Astrocyte of the spinal cord (primary cell): ENCODE results near the gene HDLBP.

Source experiments
- DNase-seq: peaks from one replicate; pipeline ENCODE4 v3.0.0; 2011; ENCODE audit warnings: low read depth, low spot score
- H3K4me3 ChIP-seq: 2 replicates; pipeline ENCODE4 v1.5.1; 2011; ENCODE audit warnings: low read depth, mild to moderate bottlenecking, low read length, moderate library complexity
- CTCF ChIP-seq: IDR thresholded peaks from 2 replicates; pipeline ENCODE4 v1.5.1; 2012; ENCODE audit warnings: low read depth, mild to moderate bottlenecking, low read length, inconsistent platforms
- in situ Hi-C: cut with HindIII; loops from 2 replicates; pipeline ENCODE4 v1.10.0; 2017; ENCODE audit warnings: low sequenced_read_pairs

The HDLBP gene

GRCh38 chr2:241214766-241215165 is 100.7 kb downstream of the HDLBP start:
- no peak for DNase-seq
- no peak for TF ChIP-seq CTCF
- in situ Hi-C loops, result no loop called here
- no peak overlapping the region for H3K4me3 ChIP-seq

- DNase-seq, result no peak
- no peak for TF ChIP-seq CTCF
- H3K4me3 ChIP-seq, result no peak overlapping the region
- in situ Hi-C loops, result no loop called here
Observed at GRCh38 chr2:241214209-241214608, 101.3 kb downstream of the HDLBP start.

- DNase-seq, result no peak
Observed at GRCh38 chr2:241213567-241213966, 101.9 kb downstream of the HDLBP start.

GRCh38 chr2:241213041-241213440 is 102.4 kb downstream of the HDLBP start:
- no peak for TF ChIP-seq CTCF
- H3K4me3 ChIP-seq, result no peak overlapping the region
- no peak for DNase-seq
- in situ Hi-C loops, result no loop called here

More at GRCh38 chr2:241213567-241213966, 101.9 kb downstream of the HDLBP start:
- H3K4me3 ChIP-seq, result no peak overlapping the region
- in situ Hi-C loops, result no loop called here
- TF ChIP-seq CTCF, result no peak

- H3K4me3 ChIP-seq, result no peak overlapping the region
- TF ChIP-seq CTCF, result no peak
- DNase-seq, result no peak
- in situ Hi-C loops, result no loop called here
Observed at GRCh38 chr2:241211276-241211675, 104.2 kb downstream of the HDLBP start.

GRCh38 chr2:241209271-241209670 is 106.2 kb downstream of the HDLBP start:
- no peak for DNase-seq
- no peak for TF ChIP-seq CTCF
- in situ Hi-C loops, result no loop called here
- H3K4me3 ChIP-seq, result no peak overlapping the region

GRCh38 chr2:241208058-241208457 is 107.4 kb downstream of the HDLBP start:
- no peak overlapping the region for H3K4me3 ChIP-seq
- TF ChIP-seq CTCF, result no peak
- no peak for DNase-seq
- in situ Hi-C loops, result no loop called here
